H9 (cell line): ENCODE measurements around the gene PIP4K2B. TPM values are rescaled to one million over a fixed set of nuclear protein-coding genes. Genes with fewer than 3 reads are reported as not detected.
A peak's percentile ranks its signal among the peaks of the same experiment; 100 is the strongest.

Experiments
- DNase-seq: peaks from one replicate; pipeline ENCODE4 v3.0.0-alpha.2; 2017
- H2AFZ ChIP-seq: one replicate; pipeline ENCODE4 v1.6.1; 2013; ENCODE audit warnings: mild to moderate bottlenecking, low read length, control low read depth, moderate library complexity
- H2AK5ac ChIP-seq: 2 replicates; pipeline ENCODE4 v1.6.1; 2013; ENCODE audit warnings: low read length, control low read depth, mixed read lengths; ENCODE audit not compliant: insufficient read length
- H2BK120ac ChIP-seq: one replicate; pipeline ENCODE4 v1.6.1; 2013; ENCODE audit warnings: low read depth, mild to moderate bottlenecking, low read length, control low read depth, inconsistent platforms; ENCODE audit not compliant: poor library complexity, severe bottlenecking
- H2BK12ac ChIP-seq: 2 replicates; pipeline ENCODE4 v1.6.1; 2013; ENCODE audit warnings: low read length, control low read depth, mixed read lengths, low read depth; ENCODE audit not compliant: insufficient read length
- H2BK15ac ChIP-seq: 2 replicates; pipeline ENCODE4 v1.6.1; 2013; ENCODE audit warnings: low read depth, low read length, control low read depth
- H2BK20ac ChIP-seq: one replicate; pipeline ENCODE4 v1.6.1; 2013; ENCODE audit warnings: low read depth, mild to moderate bottlenecking, low read length, control low read depth, inconsistent platforms; ENCODE audit not compliant: poor library complexity, severe bottlenecking
- H2BK5ac ChIP-seq: 2 replicates; pipeline ENCODE4 v1.6.1; 2013; ENCODE audit warnings: low read length, control low read depth, mixed read lengths; ENCODE audit not compliant: insufficient read length
- H3K14ac ChIP-seq: 2 replicates; pipeline ENCODE4 v1.6.1; 2013; ENCODE audit warnings: low read length, control low read depth; ENCODE audit not compliant: insufficient read depth
- H3K18ac ChIP-seq: 2 replicates; pipeline ENCODE4 v1.6.1; 2013; ENCODE audit warnings: low read depth, mild to moderate bottlenecking, mixed read lengths, low read length, control low read depth; ENCODE audit not compliant: insufficient read length
- H3K23ac ChIP-seq: 2 replicates; pipeline ENCODE4 v1.6.1; 2013; ENCODE audit warnings: low read length, control low read depth, mixed read lengths, low read depth; ENCODE audit not compliant: insufficient read length
- H3K23me2 ChIP-seq: 2 replicates; pipeline ENCODE4 v1.6.1; 2013; ENCODE audit warnings: low read depth, mild to moderate bottlenecking, mixed read lengths, low read length, control low read depth; ENCODE audit not compliant: insufficient read length, poor library complexity, severe bottlenecking
- H3K27ac ChIP-seq: 2 replicates; pipeline ENCODE4 v1.5.1; 2013; ENCODE audit warnings: low read length, control low read depth, mixed read lengths, low read depth; ENCODE audit not compliant: insufficient read length
- H3K27me3 ChIP-seq: 2 replicates; pipeline ENCODE4 v1.6.1; 2013; ENCODE audit warnings: low read length, control low read depth, inconsistent platforms; ENCODE audit not compliant: insufficient read depth
- H3K4ac ChIP-seq: 2 replicates; pipeline ENCODE4 v1.6.1; 2013; ENCODE audit warnings: low read depth, mild to moderate bottlenecking, control low read depth, inconsistent platforms, low read length, moderate library complexity
- H3K4me1 ChIP-seq: 2 replicates; pipeline ENCODE4 v1.6.1; 2013; ENCODE audit warnings: low read length, control low read depth, inconsistent platforms; ENCODE audit not compliant: insufficient read depth
- H3K4me2 ChIP-seq: 2 replicates; pipeline ENCODE4 v1.6.1; 2013; ENCODE audit warnings: low read length, control low read depth, mixed read lengths; ENCODE audit not compliant: insufficient read length, insufficient read depth
- H3K56ac ChIP-seq: 2 replicates; pipeline ENCODE4 v1.6.1; 2013; ENCODE audit warnings: low read depth, mild to moderate bottlenecking, mixed read lengths, low read length, control low read depth; ENCODE audit not compliant: insufficient read length
- H3K79me1 ChIP-seq: 2 replicates; pipeline ENCODE4 v1.6.1; 2013; ENCODE audit warnings: low read depth, mild to moderate bottlenecking, moderate library complexity, low read length, control low read depth, inconsistent platforms; ENCODE audit not compliant: insufficient read depth, poor library complexity, severe bottlenecking
- H3K79me2 ChIP-seq: 2 replicates; pipeline ENCODE4 v1.6.1; 2013; ENCODE audit warnings: low read length, control low read depth, inconsistent platforms; ENCODE audit not compliant: insufficient read depth
- H3K9ac ChIP-seq: 2 replicates; pipeline ENCODE4 v1.6.1; 2013; ENCODE audit warnings: low read length, control low read depth, mixed read lengths; ENCODE audit not compliant: insufficient read length; ENCODE audit errors: extremely low read depth
- H3K9me3 ChIP-seq: one replicate; pipeline ENCODE4 v1.6.1; 2013; ENCODE audit warnings: low read depth, low read length, inconsistent platforms; ENCODE audit not compliant: control insufficient read depth
- H3T11ph ChIP-seq: one replicate; pipeline ENCODE4 v1.6.1; 2013; ENCODE audit warnings: mild to moderate bottlenecking, low read length, control low read depth, inconsistent platforms
- H4K20me1 ChIP-seq: one replicate; pipeline ENCODE4 v1.6.1; 2013; ENCODE audit not compliant: control insufficient read depth, insufficient read length, insufficient read depth
- H4K5ac ChIP-seq: 2 replicates; pipeline ENCODE4 v1.6.1; 2013; ENCODE audit warnings: low read depth, mild to moderate bottlenecking, mixed read lengths, low read length, control low read depth; ENCODE audit not compliant: insufficient read length
- H4K8ac ChIP-seq: replicated peaks from 2 replicates; pipeline ENCODE4 v1.6.1; 2013; ENCODE audit warnings: low read length, control low read depth, mixed read lengths, low read depth; ENCODE audit not compliant: insufficient read length
- H4K91ac ChIP-seq: 2 replicates; pipeline ENCODE4 v1.6.1; 2013; ENCODE audit warnings: low read depth, mild to moderate bottlenecking, moderate library complexity, mixed read lengths, low read length, control low read depth; ENCODE audit not compliant: insufficient read length
- H3K27ac Mint-ChIP-seq, 3 experiments: 2 replicates in 2 of 3; 3 replicates in 1 of 3; pipeline ENCODE4 v1.8.0; 2020 to 2021; ENCODE audit warnings: mixed read lengths in 3 of 3, mild to moderate bottlenecking in 1 of 3, moderate library complexity in 1 of 3
- H3K27me3 Mint-ChIP-seq: 2 replicates; pipeline ENCODE4 v1.8.0; 2021; ENCODE audit warnings: low read depth, mild to moderate bottlenecking, moderate library complexity, mixed read lengths
- H3K36me3 Mint-ChIP-seq, 3 experiments: 2 replicates in 2 of 3; 3 replicates in 1 of 3; pipeline ENCODE4 v1.8.0; 2020 to 2021; ENCODE audit warnings: low read depth in 3 of 3, mixed read lengths in 3 of 3; ENCODE audit not compliant: insufficient read depth in 1 of 3
- H3K4me1 Mint-ChIP-seq, 2 experiments: 2 replicates each; pipeline ENCODE4 v1.8.0; 2020; ENCODE audit warnings: mixed read lengths in 2 of 2
- H3K4me3 Mint-ChIP-seq, 2 experiments: 2 replicates in 1 of 2; 3 replicates in 1 of 2; pipeline ENCODE4 v1.8.0; 2020 to 2021; ENCODE audit warnings: mild to moderate bottlenecking in 2 of 2, mixed read lengths in 2 of 2, moderate library complexity in 1 of 2
- H3K9me3 Mint-ChIP-seq, 2 experiments: 2 replicates in 1 of 2; 3 replicates in 1 of 2; pipeline ENCODE4 v1.8.0; 2020; ENCODE audit warnings: mild to moderate bottlenecking in 2 of 2, mixed read lengths in 2 of 2, moderate library complexity in 1 of 2
- WGBS: extraction: QIAGEN DNeasy Blood & Tissue Kit; methylation state at CpG from one replicate; pipeline ENCODE4 v1.1.7; 2013; ENCODE audit warnings: missing lambda C conversion rate, low lambda C conversion rate, mixed read lengths; ENCODE audit not compliant: insufficient read length; ENCODE audit errors: extremely low coverage; 5-methylcytosine and 5-hydroxymethylcytosine counted together
- total RNA-seq: library from RNA; stranded (reverse); gene quantifications from 2 replicates; pipeline ENCODE4 v1.2.1, GENCODE V29; 2021
- TF ChIP-seq, protein P1 (sequence below): fragments of 200-600 bp; sonication (generic); conservative IDR thresholded peaks from 3 replicates; pipeline ENCODE4 v1.8.0; 2021; ENCODE audit warnings: antibody characterized with exemption, mild to moderate bottlenecking

The PIP4K2B gene
- total RNA-seq, 1 experiment from 2014 or later: 61.9 TPM

DNA sequence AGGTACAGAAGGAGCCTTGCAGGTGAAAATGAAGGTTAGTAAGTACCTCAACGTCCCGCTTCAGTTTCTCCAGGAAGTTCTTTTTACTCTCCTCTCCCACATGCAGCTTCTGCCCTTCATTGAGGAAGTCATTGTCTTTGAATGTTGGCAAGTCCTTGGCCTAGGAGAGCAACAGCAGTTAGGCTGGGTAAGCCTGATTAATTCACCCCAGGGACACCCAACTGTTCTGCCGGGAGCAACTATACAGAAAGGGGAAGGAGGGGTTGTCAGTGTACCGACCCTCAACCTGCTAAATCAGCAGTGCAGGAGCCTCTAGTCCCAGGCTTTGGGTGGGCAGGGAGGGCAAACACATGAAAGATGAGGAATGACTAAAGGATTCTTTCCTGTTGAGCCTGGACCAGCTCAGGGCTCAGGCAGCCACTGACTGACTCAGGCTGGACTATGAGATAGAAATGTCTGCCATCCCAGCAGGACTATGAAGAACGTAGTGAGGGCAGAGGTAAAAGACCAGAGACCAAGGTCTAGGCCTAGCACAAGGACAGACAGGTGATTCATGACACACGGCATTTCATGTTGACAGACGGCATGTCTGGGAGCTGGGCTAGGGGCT is 21.6 kb downstream of the PIP4K2B start:
- no peaks in the 10 kb centered on the region for H3K79me1 ChIP-seq

More for the DNA sequence above, 21.6 kb downstream of the PIP4K2B start:
- Histone ChIP-seq H4K8ac (no peak overlapping the region), H3K9ac (no peak overlapping the region), H2BK20ac (no peak overlapping the region), H2AFZ (no peak overlapping the region), H2BK15ac (no peak overlapping the region), H3T11ph (no peak overlapping the region), H4K5ac (no peak overlapping the region), H3K79me2 (no peaks in the 10 kb centered on the region), H3K4me1 (no peaks in the 10 kb centered on the region), H3K23me2 (no peaks in the 10 kb centered on the region), H3K4ac (no peak overlapping the region), H3K18ac (no peak overlapping the region), H2BK120ac (no peak overlapping the region), H2AK5ac (no peak overlapping the region), H3K23ac (no peak overlapping the region), H3K27me3 (no peaks in the 10 kb centered on the region), H4K20me1 (no peaks in the 10 kb centered on the region), H3K56ac (no peak overlapping the region), H3K27ac (no peak overlapping the region), H2BK12ac (no peak overlapping the region), H2BK5ac (no peak overlapping the region), H3K4me2 (no peak overlapping the region), H3K9me3 (no peaks in the 10 kb centered on the region), H4K91ac (no peak overlapping the region), H3K14ac (no peak overlapping the region)
- no CpG with 5 or more reads among the region's 7 CpGs for WGBS
- no peak for DNase-seq
- Mint-ChIP-seq H3K4me1 (no peaks in the 10 kb centered on the region), H3K27ac (peak overlapping the region in 1 of 3 experiments; percentile 44; a peak in 1 of 7 replicates), H3K9me3 (no peaks in the 10 kb centered on the region), H3K27me3 (no peaks in the 10 kb centered on the region), H3K4me3 (no peak overlapping the region), H3K36me3 (peaks cover 46 to 88% (median 69%) of the 10 kb centered on the region in 3 experiments)
- TF ChIP-seq, protein P1, sequence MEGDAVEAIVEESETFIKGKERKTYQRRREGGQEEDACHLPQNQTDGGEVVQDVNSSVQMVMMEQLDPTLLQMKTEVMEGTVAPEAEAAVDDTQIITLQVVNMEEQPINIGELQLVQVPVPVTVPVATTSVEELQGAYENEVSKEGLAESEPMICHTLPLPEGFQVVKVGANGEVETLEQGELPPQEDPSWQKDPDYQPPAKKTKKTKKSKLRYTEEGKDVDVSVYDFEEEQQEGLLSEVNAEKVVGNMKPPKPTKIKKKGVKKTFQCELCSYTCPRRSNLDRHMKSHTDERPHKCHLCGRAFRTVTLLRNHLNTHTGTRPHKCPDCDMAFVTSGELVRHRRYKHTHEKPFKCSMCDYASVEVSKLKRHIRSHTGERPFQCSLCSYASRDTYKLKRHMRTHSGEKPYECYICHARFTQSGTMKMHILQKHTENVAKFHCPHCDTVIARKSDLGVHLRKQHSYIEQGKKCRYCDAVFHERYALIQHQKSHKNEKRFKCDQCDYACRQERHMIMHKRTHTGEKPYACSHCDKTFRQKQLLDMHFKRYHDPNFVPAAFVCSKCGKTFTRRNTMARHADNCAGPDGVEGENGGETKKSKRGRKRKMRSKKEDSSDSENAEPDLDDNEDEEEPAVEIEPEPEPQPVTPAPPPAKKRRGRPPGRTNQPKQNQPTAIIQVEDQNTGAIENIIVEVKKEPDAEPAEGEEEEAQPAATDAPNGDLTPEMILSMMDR: no peak
